Measurements from ENCODE around the gene MIS12. TPM values are rescaled to one million over a fixed set of nuclear protein-coding genes. Genes with fewer than 3 reads are reported as not detected.

MIS12 gene
- polyA plus RNA-seq, 3 donors, result 6.9 to 10.8 (median 8.9) TPM

GRCh38 chr17:5467416-5467815 lies 18.9 kb upstream of the MIS12 start:
- no peaks in the 10 kb centered on the region for H3K9me3 ChIP-seq (replicated peaks in 1 of 2; ENCODE audit: control insufficient read depth in 1 of 2, insufficient read depth in 1 of 2, low read length in 2 of 2)
- peak overlapping the region; percentile 91 for H2AFZ ChIP-seq (ENCODE audit: insufficient read depth, low read depth, low read length, poor library complexity, severe bottlenecking)
- H3K4me3 ChIP-seq (replicated peaks in 1 of 3; ENCODE audit: low read depth in 2 of 3, low read length in 3 of 3), result peak overlapping the region; percentile 67 to 94 (median 85)
- H3K4me1 ChIP-seq (ENCODE audit: control insufficient read depth in 1 of 2, insufficient read depth in 2 of 2, low read length in 2 of 2), result peaks cover 33 to 37% of the 10 kb centered on the region in 2 donors
- peaks cover 0 to 2% (median 0%) of the 10 kb centered on the region in 3 donors for H3K27me3 Mint-ChIP-seq (ENCODE audit: low read depth in 3 of 3)
- H3K79me2 ChIP-seq (ENCODE audit: insufficient read depth, low read length), result peaks cover 53% of the 10 kb centered on the region
- H3K4me1 Mint-ChIP-seq, result peaks cover 52% of the 10 kb centered on the region
- intact Hi-C loops (cut with micrococcal nuclease), result no loop called here
- TF ChIP-seq CTCF (IDR thresholded peaks at IDR 0.05), result no peak
- DNase-seq, result no peak
- peaks cover 4% of the 10 kb centered on the region for H4K20me1 ChIP-seq (ENCODE audit: insufficient read depth, low read length)
- peak overlapping the region in 1 of 7 donors; percentile 25 for H3K27ac Mint-ChIP-seq
- no peaks in the 10 kb centered on the region for H3K27me3 ChIP-seq (ENCODE audit: control insufficient read depth in 2 of 2, insufficient read depth in 2 of 2, low read length in 2 of 2)
- peaks cover 11 to 20% of the 10 kb centered on the region in 2 donors for H3K36me3 Mint-ChIP-seq
- H3K4me2 ChIP-seq (replicated peaks; ENCODE audit: extremely low read depth, low read length, poor library complexity, severe bottlenecking), result peak overlapping the region; percentile 95
- no peak overlapping the region for H3K27ac ChIP-seq (ENCODE audit: low read depth in 1 of 2, low read length in 2 of 2)
- H3K9ac ChIP-seq (ENCODE audit: insufficient read depth, low read length, poor library complexity, severe bottlenecking), result peak overlapping the region; percentile 66
- peaks cover 5 to 11% of the 10 kb centered on the region in 2 donors for H3K36me3 ChIP-seq (replicated peaks in 1 of 2; ENCODE audit: control insufficient read depth in 1 of 2, insufficient read depth in 2 of 2, low read length in 2 of 2)
- peak overlapping the region; percentile 91 to 95 for H3K4me3 Mint-ChIP-seq
- H3K9me3 Mint-ChIP-seq, result peaks cover 0 to 3% (median 0%) of the 10 kb centered on the region in 7 donors
- 13% methylated on average over 6 of the region's 8 CpGs for WGBS (ENCODE audit: insufficient coverage)

- intact Hi-C loops (cut with micrococcal nuclease), result no loop called here
- H3K4me1 ChIP-seq (ENCODE audit: control insufficient read depth in 1 of 2, insufficient read depth in 2 of 2, low read length in 2 of 2), result peaks cover 27 to 30% of the 10 kb centered on the region in 2 donors
- peak overlapping the region; percentile 95 for H3K4me2 ChIP-seq (replicated peaks; ENCODE audit: extremely low read depth, low read length, poor library complexity, severe bottlenecking)
- WGBS (ENCODE audit: insufficient coverage), result under 1% methylated on average over 17 of the region's 17 CpGs
- peak overlapping the region in 1 of 2 donors; percentile 60 for H3K27ac ChIP-seq (ENCODE audit: low read depth in 1 of 2, low read length in 2 of 2)
- peak overlapping the region; percentile 91 to 95 for H3K4me3 Mint-ChIP-seq
- H3K27me3 Mint-ChIP-seq (ENCODE audit: low read depth in 3 of 3), result no peaks in the 10 kb centered on the region
- H4K20me1 ChIP-seq (ENCODE audit: insufficient read depth, low read length), result peaks cover 4% of the 10 kb centered on the region
- peaks cover 8 to 18% of the 10 kb centered on the region in 2 donors for H3K36me3 ChIP-seq (replicated peaks in 1 of 2; ENCODE audit: control insufficient read depth in 1 of 2, insufficient read depth in 2 of 2, low read length in 2 of 2)
- H3K27me3 ChIP-seq (ENCODE audit: control insufficient read depth in 2 of 2, insufficient read depth in 2 of 2, low read length in 2 of 2), result no peaks in the 10 kb centered on the region
- DNase-seq, result no peak
- H3K27ac Mint-ChIP-seq, result peak overlapping the region; percentile 1 to 79 (median 53)
- H3K9ac ChIP-seq (ENCODE audit: insufficient read depth, low read length, poor library complexity, severe bottlenecking), result peak overlapping the region; percentile 66
- H3K9me3 ChIP-seq (replicated peaks in 1 of 2; ENCODE audit: control insufficient read depth in 1 of 2, insufficient read depth in 1 of 2, low read length in 2 of 2), result no peaks in the 10 kb centered on the region
- H3K4me1 Mint-ChIP-seq, result peaks cover 45% of the 10 kb centered on the region
- no peak for TF ChIP-seq CTCF (IDR thresholded peaks at IDR 0.05)
- peaks cover 13 to 20% of the 10 kb centered on the region in 2 donors for H3K36me3 Mint-ChIP-seq
- peaks cover 53% of the 10 kb centered on the region for H3K79me2 ChIP-seq (ENCODE audit: insufficient read depth, low read length)
- peak overlapping the region; percentile 91 for H2AFZ ChIP-seq (ENCODE audit: insufficient read depth, low read depth, low read length, poor library complexity, severe bottlenecking)
- peak overlapping the region; percentile 67 to 94 (median 85) for H3K4me3 ChIP-seq (replicated peaks in 1 of 3; ENCODE audit: low read depth in 2 of 3, low read length in 3 of 3)
- H3K9me3 Mint-ChIP-seq, result peaks cover 0 to 3% (median 0%) of the 10 kb centered on the region in 7 donors
Observed at GRCh38 chr17:5468075-5468473, 18.3 kb upstream of the MIS12 start.

All from CD14-positive monocyte (primary cell).